Measurements from ENCODE around the gene TAB2. TPM values are rescaled to one million over a fixed set of nuclear protein-coding genes. Genes with fewer than 3 reads are reported as not detected.
A peak's percentile ranks its signal among the peaks of the same experiment; 100 is the strongest.

The TAB2 gene
- total RNA-seq, 1 experiment from 2014 or later = 26.6 TPM

DNA sequence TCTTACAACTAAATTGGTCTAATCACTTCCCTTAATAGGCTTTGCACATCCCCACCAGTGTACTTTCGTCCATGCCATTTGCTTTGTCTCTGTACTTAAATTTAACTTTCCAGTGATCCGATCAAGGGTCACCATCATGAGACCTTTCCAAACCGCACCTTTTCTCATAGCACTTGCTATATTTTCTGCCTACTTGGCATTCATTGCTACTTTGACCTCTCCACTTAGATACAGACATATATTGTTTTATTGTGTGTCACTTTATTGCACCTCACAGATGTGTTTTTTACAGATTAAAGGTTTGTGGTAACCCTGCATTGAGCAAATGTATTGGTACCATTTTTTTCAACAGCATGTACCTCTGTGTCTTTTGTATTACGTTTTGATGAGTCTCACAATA is 97.3 kb downstream of the TAB2 start:
- DNase-seq (ENCODE audit: low spot score) = no peak

- DNase-seq (ENCODE audit: low spot score) = no peak
Measured at GRCh38 chr6:149419696-149420404, 102.3 kb downstream of the TAB2 start.

DNA sequence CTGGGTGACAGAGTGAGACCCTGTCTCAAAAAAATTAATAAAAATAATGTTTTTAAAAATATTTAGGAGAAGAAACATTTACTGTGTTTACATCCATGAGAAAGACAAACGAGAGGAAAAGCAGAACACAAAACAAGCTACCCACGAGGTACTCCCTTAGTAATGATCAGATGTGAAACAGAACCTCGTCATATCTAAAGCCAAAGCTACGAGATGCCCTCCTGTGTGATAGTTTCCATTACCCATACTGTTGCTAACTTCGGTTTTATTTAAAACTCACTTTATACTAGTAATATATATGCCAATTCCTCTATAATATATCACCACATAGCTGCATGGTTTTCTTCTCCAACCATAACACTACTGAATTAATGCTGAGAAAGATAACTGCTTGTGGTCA is 103.6 kb downstream of the TAB2 start:
- DNase-seq (ENCODE audit: low spot score) = no peak

GRCh38 chr6:149422581-149422980 is 105.1 kb downstream of the TAB2 start:
- no peak for DNase-seq (ENCODE audit: low spot score)

GRCh38 chr6:149423964-149424440 is 106.5 kb downstream of the TAB2 start:
- DNase-seq (ENCODE audit: low spot score) = no peak

- no peak for DNase-seq (ENCODE audit: low spot score)
Measured at GRCh38 chr6:149425224-149425623, 107.7 kb downstream of the TAB2 start.

DNA sequence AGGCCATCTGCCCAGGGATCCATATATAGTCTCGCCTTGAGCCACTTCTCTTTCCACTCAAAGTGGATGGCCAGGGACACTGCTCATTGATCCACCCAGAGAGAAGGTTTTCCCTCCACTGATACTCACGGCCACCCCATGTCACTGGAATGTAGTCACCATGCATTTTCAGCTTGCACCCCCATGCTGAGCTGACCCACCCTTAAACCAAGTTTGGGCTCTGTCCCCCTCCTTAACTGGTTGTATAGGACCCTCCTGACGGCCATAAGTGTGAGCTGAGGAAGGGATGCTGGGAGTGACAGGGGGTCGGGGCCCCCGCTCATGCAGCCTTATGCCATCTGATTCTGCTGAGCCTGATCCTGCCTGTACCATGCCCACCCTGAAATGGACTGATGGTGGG is 108.2 kb downstream of the TAB2 start:
- DNase-seq (ENCODE audit: low spot score) = no peak

GRCh38 chr6:149428606-149429005 is 111.1 kb downstream of the TAB2 start:
- DNase-seq (ENCODE audit: low spot score) = no peak

DNA sequence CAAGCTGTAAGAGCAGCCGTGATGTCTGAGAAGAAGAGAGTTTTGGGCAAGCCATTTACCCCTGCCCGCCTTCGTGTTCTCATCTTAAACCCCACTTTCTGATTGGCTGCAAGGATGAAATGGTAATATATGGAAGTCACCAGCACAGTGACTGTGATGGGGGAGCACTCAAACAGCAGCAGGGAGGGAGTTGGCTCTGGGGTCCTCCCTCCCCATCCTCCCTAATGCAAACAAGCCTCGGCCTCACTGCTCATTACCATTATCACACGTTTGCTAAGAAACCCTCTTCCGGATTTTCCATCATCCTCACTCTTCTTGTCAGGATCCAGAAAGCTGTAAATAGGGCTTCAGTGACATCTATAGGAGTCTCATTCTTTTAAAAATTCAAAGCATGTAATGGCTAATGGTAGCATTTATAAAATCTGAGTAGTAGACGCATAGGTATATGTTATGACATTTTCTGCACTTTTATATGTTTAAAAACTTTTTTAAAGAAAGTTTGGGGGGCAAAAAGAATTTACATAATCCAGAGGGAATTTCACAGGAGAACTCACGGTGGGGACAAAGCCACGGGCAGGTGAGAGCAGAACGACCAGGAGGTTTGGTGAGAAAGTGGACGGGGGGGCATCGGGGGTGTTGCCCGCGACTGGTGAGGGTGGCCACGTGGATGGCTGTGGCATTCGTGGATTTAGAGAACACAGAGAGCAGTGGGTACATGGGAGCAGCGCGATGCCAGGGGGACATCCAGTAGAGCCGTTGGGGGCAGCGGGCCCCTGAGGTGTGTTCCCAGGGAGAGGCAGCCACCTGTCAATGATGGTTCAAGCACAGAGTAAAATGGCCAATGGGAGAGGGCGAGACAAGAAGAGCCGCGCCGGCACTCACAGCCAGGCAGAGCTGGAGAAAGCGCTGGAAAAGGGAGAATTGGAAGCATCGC is 112.2 kb downstream of the TAB2 start:
- DNase-seq (ENCODE audit: low spot score) = no peak

- DNase-seq (ENCODE audit: low spot score) = peak; percentile 78
Measured at GRCh38 chr6:149431905-149432775, 114.6 kb downstream of the TAB2 start.

GRCh38 chr6:149433405-149433804 is 115.9 kb downstream of the TAB2 start:
- DNase-seq (ENCODE audit: low spot score) = no peak

- no peak for DNase-seq (ENCODE audit: low spot score)
Measured at GRCh38 chr6:149433881-149434280, 116.4 kb downstream of the TAB2 start.

DNA sequence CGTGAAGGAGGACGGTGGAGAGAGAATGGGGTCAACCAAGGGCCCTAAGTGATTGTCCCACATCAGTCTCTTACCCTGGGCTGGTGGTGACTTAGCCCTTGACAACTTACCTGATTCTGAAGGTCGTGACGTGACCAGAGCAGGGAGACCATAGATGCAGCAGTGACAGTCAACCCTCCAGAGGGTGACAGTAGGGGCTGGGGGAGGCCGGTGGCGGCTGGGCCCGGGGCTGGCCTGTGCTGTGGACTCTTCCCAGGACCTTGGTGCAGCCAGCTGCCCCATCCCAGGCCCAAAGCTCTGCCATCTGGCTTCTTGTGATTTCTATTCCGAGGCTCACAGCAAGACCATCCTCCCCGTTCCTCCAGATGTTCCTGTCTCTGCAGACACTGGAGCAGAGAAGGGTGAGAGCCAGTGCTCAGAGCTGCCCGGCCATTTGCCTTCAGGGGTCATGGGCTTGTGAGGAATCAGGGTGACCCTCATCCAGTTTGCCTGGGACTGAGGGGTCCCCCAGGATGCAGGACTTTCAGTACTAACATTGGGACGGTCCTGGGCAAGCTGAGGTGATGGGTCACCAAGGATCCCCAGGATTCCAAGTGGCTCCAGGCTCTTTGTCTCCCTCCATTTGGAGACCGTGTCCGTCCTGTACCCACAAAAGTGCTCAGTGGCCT is 118.5 kb downstream of the TAB2 start:
- no peak for DNase-seq (ENCODE audit: low spot score)

- DNase-seq (ENCODE audit: low spot score) = no peak
Measured at GRCh38 chr6:149436647-149437046, 119.1 kb downstream of the TAB2 start.

GRCh38 chr6:149437212-149437611 is 119.7 kb downstream of the TAB2 start:
- no peak for DNase-seq (ENCODE audit: low spot score)

DNA sequence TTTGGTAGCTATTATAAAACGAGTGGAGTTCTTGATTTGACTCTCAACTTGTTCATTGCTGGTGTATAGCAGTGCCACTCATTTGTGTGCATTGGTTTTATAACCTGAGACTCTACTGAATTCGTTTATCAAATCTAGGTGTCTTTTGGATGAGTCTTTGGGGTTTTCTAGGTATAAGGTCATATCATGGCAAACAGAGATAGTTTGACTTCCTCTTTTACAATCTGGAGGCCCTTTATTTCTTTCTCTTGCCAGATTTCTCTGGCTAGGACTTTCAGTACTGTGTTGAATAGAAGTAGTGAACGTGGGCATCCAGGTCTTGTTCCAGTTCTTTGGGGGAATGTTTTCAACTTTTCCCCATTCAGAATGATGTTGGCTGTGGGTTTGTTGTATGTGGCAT is 121.3 kb downstream of the TAB2 start:
- DNase-seq (ENCODE audit: low spot score) = no peak

GRCh38 chr6:149439626-149440025 is 122.1 kb downstream of the TAB2 start:
- no peak for DNase-seq (ENCODE audit: low spot score)

DNA sequence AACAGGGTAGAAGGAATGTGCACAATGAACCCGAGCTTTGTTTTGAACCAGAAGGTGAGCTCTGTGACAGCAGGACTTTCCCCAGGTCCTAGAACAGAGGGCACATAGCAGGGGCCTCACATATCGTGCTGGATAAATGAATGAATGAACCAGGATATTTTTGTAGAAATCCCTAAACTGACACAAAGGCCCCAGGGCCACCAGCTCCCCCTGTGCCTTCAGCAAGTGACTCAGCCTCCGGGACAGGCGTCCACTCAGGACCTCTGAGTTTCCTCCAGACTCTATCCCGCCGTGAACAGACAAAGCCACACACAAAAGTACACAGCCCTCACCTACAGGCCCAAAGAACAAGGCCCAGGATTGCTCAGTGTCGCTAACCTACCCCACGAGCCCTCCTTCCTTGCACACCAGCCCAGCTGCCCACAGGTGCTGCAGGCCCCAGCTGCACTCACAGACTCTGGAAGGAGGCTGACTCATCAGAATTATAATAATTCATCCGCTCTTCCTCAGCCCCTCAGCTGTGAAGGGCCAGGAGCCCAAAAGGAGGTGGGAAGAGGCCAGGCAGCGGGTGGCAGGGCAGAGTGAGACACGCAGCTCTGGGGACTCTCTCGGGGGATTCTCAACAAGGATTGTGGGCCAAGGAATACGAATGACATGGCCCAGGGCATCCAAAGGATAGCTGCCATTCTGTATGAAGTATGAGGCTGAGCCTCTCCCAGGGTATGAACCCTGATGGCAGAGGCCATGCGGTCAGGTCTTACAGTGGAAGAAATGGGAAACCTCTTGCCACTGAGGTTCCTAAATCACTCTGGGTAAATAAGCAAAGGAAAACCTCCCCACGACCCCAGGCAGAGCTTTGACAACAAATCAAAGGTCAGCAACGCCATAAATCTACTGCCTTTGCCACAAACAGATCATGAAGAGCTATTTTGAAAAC is 123.5 kb downstream of the TAB2 start:
- DNase-seq (ENCODE audit: low spot score) = peak; percentile 59

GRCh38 chr6:149441740-149442139 is 124.2 kb downstream of the TAB2 start:
- DNase-seq (ENCODE audit: low spot score) = no peak

Measured in A172 (cell line).